HL-60 (cell line): ENCODE data around the gene DCAF10.

Experiments used
- CTCF ChIP-seq: IDR thresholded peaks from one replicate; pipeline ENCODE4 v1.5.1; 2011; ENCODE audit warnings: low read length, control low read depth, inconsistent platforms; ENCODE audit not compliant: insufficient read depth
- REST ChIP-seq: IDR thresholded peaks from 2 replicates; pipeline ENCODE4 v1.6.1; 2012; ENCODE audit warnings: low read depth; ENCODE audit not compliant: insufficient replicate concordance

- TF ChIP-seq CTCF, result no peak
- TF ChIP-seq REST, result no peak
These were observed 1.9 kb upstream of the DCAF10 start for GRCh38 chr9:37798677-37799076.
